ENCODE results near the gene IGFN1.

The IGFN1 gene

DNA sequence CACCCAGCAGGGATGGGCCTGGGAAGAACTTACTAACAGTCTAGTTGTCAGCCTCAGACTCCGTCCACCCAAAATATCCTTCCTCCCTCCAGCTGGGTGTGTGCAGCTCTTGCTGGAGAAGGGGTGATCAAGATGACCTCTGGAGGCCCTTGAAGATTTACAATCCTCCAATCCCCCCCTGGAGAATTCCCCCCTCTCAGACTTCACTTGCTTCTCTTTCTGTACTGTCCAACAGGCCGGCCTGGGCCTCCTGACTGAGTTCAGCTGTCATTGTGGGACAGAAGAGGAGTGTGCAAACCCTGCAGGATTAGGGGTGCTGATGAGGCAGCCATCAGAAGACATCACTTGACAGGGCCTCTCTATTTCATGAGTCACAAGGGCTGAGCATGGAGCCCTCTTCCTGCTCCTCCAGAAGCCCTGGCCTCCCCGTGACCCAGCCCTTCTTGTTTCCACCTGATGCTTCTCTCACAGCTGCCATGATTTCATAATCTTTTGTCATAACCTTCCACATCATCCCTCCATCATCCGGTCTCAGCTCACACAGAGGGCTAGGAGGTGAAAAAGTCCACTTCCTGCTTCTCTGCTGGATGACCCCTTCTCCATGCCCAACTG lies 17.5 kb upstream of the IGFN1 start:
- TF ChIP-seq, protein P1, sequence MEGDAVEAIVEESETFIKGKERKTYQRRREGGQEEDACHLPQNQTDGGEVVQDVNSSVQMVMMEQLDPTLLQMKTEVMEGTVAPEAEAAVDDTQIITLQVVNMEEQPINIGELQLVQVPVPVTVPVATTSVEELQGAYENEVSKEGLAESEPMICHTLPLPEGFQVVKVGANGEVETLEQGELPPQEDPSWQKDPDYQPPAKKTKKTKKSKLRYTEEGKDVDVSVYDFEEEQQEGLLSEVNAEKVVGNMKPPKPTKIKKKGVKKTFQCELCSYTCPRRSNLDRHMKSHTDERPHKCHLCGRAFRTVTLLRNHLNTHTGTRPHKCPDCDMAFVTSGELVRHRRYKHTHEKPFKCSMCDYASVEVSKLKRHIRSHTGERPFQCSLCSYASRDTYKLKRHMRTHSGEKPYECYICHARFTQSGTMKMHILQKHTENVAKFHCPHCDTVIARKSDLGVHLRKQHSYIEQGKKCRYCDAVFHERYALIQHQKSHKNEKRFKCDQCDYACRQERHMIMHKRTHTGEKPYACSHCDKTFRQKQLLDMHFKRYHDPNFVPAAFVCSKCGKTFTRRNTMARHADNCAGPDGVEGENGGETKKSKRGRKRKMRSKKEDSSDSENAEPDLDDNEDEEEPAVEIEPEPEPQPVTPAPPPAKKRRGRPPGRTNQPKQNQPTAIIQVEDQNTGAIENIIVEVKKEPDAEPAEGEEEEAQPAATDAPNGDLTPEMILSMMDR (IDR thresholded peaks at IDR 0.05), result no peak
- no peak for TF ChIP-seq ZFX (IDR thresholded peaks at IDR 0.05; ENCODE audit: borderline replicate concordance)

DNA sequence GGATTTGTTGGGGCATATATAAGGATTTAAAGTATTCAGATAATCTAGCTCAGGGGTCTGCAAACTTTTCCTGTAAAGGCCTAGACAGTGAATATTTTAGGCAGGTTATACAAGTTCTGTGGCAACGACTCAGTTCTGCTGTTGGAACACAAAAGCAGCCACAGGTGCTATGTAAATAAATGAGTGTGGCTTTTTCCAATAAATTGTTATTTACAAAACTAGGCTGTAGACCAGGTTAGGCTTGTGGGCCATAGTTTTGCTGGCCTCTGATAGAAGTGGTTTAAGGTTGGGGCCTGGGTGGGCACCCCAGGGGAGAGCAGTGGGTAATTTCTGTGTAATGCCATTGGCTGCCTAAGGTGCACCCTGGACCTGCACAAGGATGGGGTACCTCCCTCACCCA lies 16.9 kb upstream of the IGFN1 start:
- H3K27ac ChIP-seq, result no peak overlapping the region

More for the DNA sequence above, 17.5 kb upstream of the IGFN1 start:
- no peak overlapping the region for H3K27ac ChIP-seq

DNA sequence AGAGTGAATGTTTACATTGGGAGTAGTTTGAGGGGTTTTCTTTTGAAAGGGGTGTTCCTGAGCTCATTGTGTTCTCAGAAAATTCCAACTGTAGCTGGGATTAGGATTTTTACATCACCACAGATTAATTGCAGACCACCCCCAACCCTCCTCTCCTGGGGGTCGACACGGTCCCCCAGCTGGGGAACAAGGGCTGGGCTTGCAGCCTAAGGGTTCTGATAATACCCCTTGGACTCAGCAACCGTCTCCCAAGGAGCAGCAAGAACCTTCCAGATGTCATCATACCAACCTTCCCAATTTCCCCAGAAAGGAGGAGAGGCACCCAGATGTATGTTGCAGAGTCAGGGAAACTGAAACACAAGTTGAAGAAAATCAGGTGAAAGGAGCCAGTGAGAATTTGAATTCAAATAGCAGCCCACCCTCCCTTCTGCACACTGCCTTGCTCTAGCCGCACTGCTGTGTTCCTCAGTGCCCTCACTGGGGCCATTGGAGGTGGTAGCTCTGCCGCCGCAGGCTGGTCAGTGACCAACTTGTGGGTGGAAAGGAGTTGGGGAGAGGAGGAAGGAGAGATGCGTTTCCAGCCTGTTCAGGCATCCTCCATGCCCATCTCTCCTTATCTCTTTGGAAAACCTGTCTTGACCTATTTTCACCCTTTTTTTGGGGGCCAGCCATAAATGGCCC lies 14.7 kb upstream of the IGFN1 start:
- TF ChIP-seq ZFX (IDR thresholded peaks at IDR 0.05; ENCODE audit: borderline replicate concordance), result no peak
- TF ChIP-seq, protein P1 (IDR thresholded peaks at IDR 0.05), result no peak
- no peak overlapping the region for H3K27ac ChIP-seq

More for the DNA sequence above, 16.9 kb upstream of the IGFN1 start:
- TF ChIP-seq ZFX (IDR thresholded peaks at IDR 0.05; ENCODE audit: borderline replicate concordance), result no peak
- TF ChIP-seq, protein P1 (IDR thresholded peaks at IDR 0.05), result no peak

DNA sequence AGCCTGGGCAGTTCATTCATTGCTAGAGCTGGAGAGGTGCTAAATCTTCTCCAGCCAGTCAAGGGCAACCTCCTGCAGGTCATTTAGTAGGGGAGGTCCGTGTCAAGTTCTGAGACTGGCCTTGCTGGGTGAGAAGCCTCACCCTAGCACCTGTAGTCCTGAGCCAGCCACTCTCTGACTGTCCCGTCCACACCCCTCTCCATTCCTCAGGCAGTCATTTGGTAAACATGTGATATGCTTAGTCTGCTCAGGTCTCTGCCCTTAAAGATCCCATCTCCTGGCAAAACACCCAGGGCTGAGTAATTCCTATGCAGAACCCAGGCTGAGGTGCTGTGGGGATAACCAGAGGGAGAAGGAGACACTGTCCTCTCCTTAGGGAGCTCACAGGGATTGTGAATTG lies 13.7 kb upstream of the IGFN1 start:
- H3K27ac ChIP-seq, result no peak overlapping the region
- TF ChIP-seq ZFX (IDR thresholded peaks at IDR 0.05; ENCODE audit: borderline replicate concordance), result no peak
- TF ChIP-seq, protein P1 (IDR thresholded peaks at IDR 0.05), result no peak

DNA sequence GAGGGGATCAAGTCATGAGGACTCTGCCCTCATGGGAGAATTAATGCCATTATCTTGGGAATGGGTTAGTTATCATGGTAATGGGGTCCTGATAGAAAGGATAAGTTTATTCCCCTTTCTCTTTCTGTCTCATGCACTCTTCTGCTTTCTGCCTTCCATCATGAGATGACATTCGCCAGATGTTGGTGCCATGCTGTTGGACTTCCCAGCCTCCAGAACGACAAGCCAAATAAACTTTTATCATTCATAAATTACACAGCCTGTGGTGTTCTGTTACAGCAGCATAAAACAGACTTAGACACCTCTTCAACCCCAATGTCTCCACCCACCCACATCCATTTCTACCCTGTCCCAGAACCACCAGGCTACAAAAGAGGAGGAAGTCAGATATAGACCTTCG lies 11.9 kb upstream of the IGFN1 start:
- no peak overlapping the region for H3K27ac ChIP-seq
- no peak for TF ChIP-seq ZFX (IDR thresholded peaks at IDR 0.05; ENCODE audit: borderline replicate concordance)
- TF ChIP-seq, protein P1 (IDR thresholded peaks at IDR 0.05), result no peak

DNA sequence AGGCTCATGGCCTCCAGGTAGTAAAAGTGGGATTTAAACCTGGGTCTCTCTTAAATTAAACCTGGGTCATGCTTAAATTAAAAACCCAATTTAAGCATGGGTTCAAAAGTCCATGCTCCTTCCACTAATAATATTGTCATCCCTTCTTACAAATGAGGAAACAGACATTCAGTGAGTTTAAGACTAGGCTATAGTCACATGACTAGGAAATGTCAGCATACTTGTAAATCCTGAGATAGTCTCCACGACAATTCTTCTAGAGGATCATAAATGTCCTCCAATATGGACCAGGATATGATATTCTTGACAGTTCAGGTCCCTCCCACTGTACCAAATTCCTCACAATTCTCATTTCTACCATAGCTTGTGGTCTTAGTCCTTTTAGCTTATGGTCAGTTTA lies 10.5 kb upstream of the IGFN1 start:
- no peak overlapping the region for H3K27ac ChIP-seq
- no peak for TF ChIP-seq ZFX (IDR thresholded peaks at IDR 0.05; ENCODE audit: borderline replicate concordance)
- TF ChIP-seq, protein P1 (IDR thresholded peaks at IDR 0.05), result no peak

DNA sequence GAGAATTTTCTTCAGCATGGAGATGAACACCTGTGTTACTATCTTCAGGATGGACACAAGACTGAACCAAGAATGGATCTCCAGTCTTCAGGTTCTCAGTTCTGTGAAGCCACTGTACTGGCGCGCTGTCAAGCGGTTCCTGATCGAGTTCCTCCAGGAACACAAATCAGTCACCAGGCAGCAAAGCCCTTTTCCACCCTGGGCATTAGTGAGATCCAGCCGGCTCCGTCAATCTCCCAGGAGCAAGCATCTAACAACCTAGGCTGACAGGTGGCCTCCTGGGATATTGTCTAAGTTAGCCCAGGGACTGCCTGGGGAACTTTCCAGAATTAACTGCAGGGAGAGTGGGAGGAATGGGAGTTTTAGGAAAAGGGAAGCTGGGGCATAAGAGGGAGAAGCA lies 9.7 kb upstream of the IGFN1 start:
- no peak overlapping the region for H3K27ac ChIP-seq
- TF ChIP-seq ZFX (IDR thresholded peaks at IDR 0.05; ENCODE audit: borderline replicate concordance), result no peak
- TF ChIP-seq, protein P1 (IDR thresholded peaks at IDR 0.05), result no peak

Data from 22Rv1 (cell line).